Kidney epithelial cell (primary cell): Measurements from ENCODE around the gene ITIH2. TPM values are rescaled to one million over a fixed set of nuclear protein-coding genes. Genes with fewer than 3 reads are reported as not detected.
A peak's percentile ranks its signal among the peaks of the same experiment; 100 is the strongest.

Experiments
- DNase-seq: peaks from one replicate; pipeline ENCODE4 v3.0.0-alpha.2; 2010; ENCODE audit warnings: low read depth
- H3K27me3 ChIP-seq: 2 replicates; pipeline ENCODE4 v1.6.0; 2011; ENCODE audit warnings: low read length; ENCODE audit not compliant: control insufficient read depth, insufficient read depth
- H3K36me3 ChIP-seq: 2 replicates; pipeline ENCODE4 v1.5.1; 2011; ENCODE audit warnings: low read length; ENCODE audit not compliant: control insufficient read depth, insufficient read depth
- H3K4me3 ChIP-seq: 2 replicates; pipeline ENCODE4 v1.5.1; 2011; ENCODE audit warnings: low read depth, mild to moderate bottlenecking, control low read depth, low read length
- total RNA-seq: library from RNA; depleted of rRNA; stranded (reverse); fragments of >200 nt; gene quantifications from 2 replicates; pipeline ENCODE4 v1.2.3, GENCODE V29; 2015
- TF ChIP-seq, protein P1 (sequence below): IDR thresholded peaks from 2 replicates; pipeline ENCODE4 v1.5.1; 2011; ENCODE audit warnings: mild to moderate bottlenecking, moderate library complexity, low read length, control low read depth, inconsistent platforms; ENCODE audit not compliant: insufficient read depth, poor library complexity, severe bottlenecking

ITIH2 gene
- total RNA-seq, 1 donor from 2014 or later = not detected

GRCh38 chr10:7750222-7750621 lies 47.1 kb downstream of the ITIH2 start:
- Histone ChIP-seq H3K36me3 (no peaks in the 10 kb centered on the region), H3K27me3 (no peaks in the 10 kb centered on the region), H3K4me3 (no peak overlapping the region)
- TF ChIP-seq, protein P1, sequence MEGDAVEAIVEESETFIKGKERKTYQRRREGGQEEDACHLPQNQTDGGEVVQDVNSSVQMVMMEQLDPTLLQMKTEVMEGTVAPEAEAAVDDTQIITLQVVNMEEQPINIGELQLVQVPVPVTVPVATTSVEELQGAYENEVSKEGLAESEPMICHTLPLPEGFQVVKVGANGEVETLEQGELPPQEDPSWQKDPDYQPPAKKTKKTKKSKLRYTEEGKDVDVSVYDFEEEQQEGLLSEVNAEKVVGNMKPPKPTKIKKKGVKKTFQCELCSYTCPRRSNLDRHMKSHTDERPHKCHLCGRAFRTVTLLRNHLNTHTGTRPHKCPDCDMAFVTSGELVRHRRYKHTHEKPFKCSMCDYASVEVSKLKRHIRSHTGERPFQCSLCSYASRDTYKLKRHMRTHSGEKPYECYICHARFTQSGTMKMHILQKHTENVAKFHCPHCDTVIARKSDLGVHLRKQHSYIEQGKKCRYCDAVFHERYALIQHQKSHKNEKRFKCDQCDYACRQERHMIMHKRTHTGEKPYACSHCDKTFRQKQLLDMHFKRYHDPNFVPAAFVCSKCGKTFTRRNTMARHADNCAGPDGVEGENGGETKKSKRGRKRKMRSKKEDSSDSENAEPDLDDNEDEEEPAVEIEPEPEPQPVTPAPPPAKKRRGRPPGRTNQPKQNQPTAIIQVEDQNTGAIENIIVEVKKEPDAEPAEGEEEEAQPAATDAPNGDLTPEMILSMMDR = no peak
- no peak for DNase-seq

- no peaks in the 10 kb centered on the region for H3K27me3 ChIP-seq
- TF ChIP-seq, protein P1 = no peak
- no peaks in the 10 kb centered on the region for H3K36me3 ChIP-seq
- no peak for DNase-seq
- H3K4me3 ChIP-seq = no peak overlapping the region
Observed at GRCh38 chr10:7752251-7752650, 49.1 kb downstream of the ITIH2 start.

DNA sequence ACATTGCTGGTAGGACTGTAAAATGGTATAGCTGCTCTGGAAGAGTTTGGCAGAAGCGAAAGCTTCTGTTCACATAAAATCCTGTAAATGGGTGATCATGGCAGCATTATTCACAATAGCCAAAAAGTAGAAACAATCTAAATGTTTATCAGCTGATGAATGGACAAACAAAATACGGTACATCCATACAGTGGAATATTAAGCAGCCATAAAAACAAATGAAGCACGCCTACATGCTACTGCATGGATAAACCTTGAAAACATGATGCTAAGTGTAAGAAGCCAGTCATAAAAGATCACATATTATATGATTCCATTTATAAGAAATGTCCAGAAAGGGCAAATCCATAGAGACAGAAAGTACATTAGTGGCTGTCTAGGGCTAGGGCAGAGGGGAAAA lies 52.0 kb downstream of the ITIH2 start:
- Histone ChIP-seq H3K36me3 (no peaks in the 10 kb centered on the region), H3K27me3 (no peaks in the 10 kb centered on the region), H3K4me3 (no peak overlapping the region)
- TF ChIP-seq, protein P1 = no peak
- DNase-seq = no peak

- TF ChIP-seq, protein P1 = peak; percentile 49
- Histone ChIP-seq H3K4me3 (no peak overlapping the region), H3K27me3 (no peaks in the 10 kb centered on the region), H3K36me3 (no peaks in the 10 kb centered on the region)
- no peak for DNase-seq
Observed at GRCh38 chr10:7756360-7756992, 53.4 kb downstream of the ITIH2 start.

GRCh38 chr10:7763929-7764328 lies 60.8 kb downstream of the ITIH2 start:
- DNase-seq = no peak
- TF ChIP-seq, protein P1 = no peak
- no peaks in the 10 kb centered on the region for H3K36me3 ChIP-seq
- no peak overlapping the region for H3K4me3 ChIP-seq
- no peaks in the 10 kb centered on the region for H3K27me3 ChIP-seq

GRCh38 chr10:7766241-7766640 lies 63.1 kb downstream of the ITIH2 start:
- no peak for DNase-seq
- Histone ChIP-seq H3K4me3 (no peak overlapping the region), H3K27me3 (no peaks in the 10 kb centered on the region), H3K36me3 (no peaks in the 10 kb centered on the region)
- TF ChIP-seq, protein P1 = no peak
